Caco-2 (cell line): ENCODE data around the gene LIPC. TPM values are rescaled to one million over a fixed set of nuclear protein-coding genes. Genes with fewer than 3 reads are reported as not detected.

Experiments used
- BruUV-seq: library from RNA; stranded (reverse); fragments of 400-500 nt; replicated peaks from 2 replicates; lab custom pipeline; 2021; lab: Mats Ljungman, UMichigan
- CTCF ChIA-PET: fragments of 300-600 bp; sonication (Branson Sonifier 250); formaldehyde crosslinking; loops from one replicate; lab custom pipeline; 2022; ENCODE audit warnings: antibody characterized with exemption; lab: Charles Lee
- POLR2A ChIA-PET: fragments of 300-600 bp; sonication (Branson Sonifier 250); formaldehyde crosslinking; loops from one replicate; lab custom pipeline; 2022; ENCODE audit warnings: antibody characterized with exemption; lab: Charles Lee
- DNase-seq, 2 experiments: peaks; one replicate each; pipeline versions ENCODE4 v3.0.0 to v3.0.0-alpha.2; 2020 to 2022
- H3K27me3 ChIP-seq: replicated peaks from 2 replicates; pipeline ENCODE4 v1.6.0; 2011; ENCODE audit warnings: low read length; ENCODE audit not compliant: control insufficient read depth, insufficient read depth
- H3K36me3 ChIP-seq: 2 replicates; pipeline ENCODE4 v1.5.1; 2011; ENCODE audit warnings: low read length; ENCODE audit not compliant: control insufficient read depth, insufficient read depth
- H3K4me1 ChIP-seq: fragments of 250-450 bp; sonication (Bioruptor Pico); 2 replicates; pipeline ENCODE4 v1.5.1; 2020; ENCODE audit warnings: mild to moderate bottlenecking
- H3K4me3 ChIP-seq: 2 replicates; pipeline ENCODE4 v1.5.1; 2011; ENCODE audit warnings: low read depth, mild to moderate bottlenecking, control low read depth, low read length
- H3K9me3 ChIP-seq: fragments of 250-450 bp; sonication (Bioruptor Pico); 2 replicates; pipeline ENCODE4 v1.5.1; 2020; ENCODE audit warnings: mild to moderate bottlenecking, moderate library complexity
- H3K27ac Mint-ChIP-seq: one replicate; pipeline ENCODE4 v1.8.0; 2022; ENCODE audit warnings: mixed read lengths; ENCODE audit not compliant: unreplicated experiment
- H3K27me3 Mint-ChIP-seq: one replicate; pipeline ENCODE4 v1.8.0; 2022; ENCODE audit warnings: mixed read lengths; ENCODE audit not compliant: insufficient read depth, unreplicated experiment
- H3K36me3 Mint-ChIP-seq: one replicate; pipeline ENCODE4 v1.8.0; 2022; ENCODE audit warnings: mild to moderate bottlenecking, mixed read lengths; ENCODE audit not compliant: insufficient read depth, unreplicated experiment
- H3K4me1 Mint-ChIP-seq: one replicate; pipeline ENCODE4 v1.8.0; 2022; ENCODE audit warnings: low read depth, mixed read lengths; ENCODE audit not compliant: unreplicated experiment
- H3K4me3 Mint-ChIP-seq: one replicate; pipeline ENCODE4 v1.8.0; 2022; ENCODE audit warnings: mild to moderate bottlenecking, moderate library complexity, mixed read lengths; ENCODE audit not compliant: unreplicated experiment
- H3K9me3 Mint-ChIP-seq: one replicate; pipeline ENCODE4 v1.8.0; 2022; ENCODE audit warnings: mixed read lengths; ENCODE audit not compliant: unreplicated experiment
- CTCF ChIP-seq, 2 experiments: fragments of 200-600 bp in 1 of 2; IDR thresholded peaks; 1 replicate in 1 of 2; 2 replicates in 1 of 2; pipeline versions ENCODE4 v1.5.1 to v1.8.0; 2011 to 2022; ENCODE audit warnings: antibody characterized with exemption in 1 of 2, control low read depth in 1 of 2, inconsistent platforms in 1 of 2, low read depth in 1 of 2, low read length in 1 of 2, mild to moderate bottlenecking in 1 of 2, moderate library complexity in 1 of 2; ENCODE audit not compliant: insufficient read depth in 1 of 2, severe bottlenecking in 1 of 2, unreplicated experiment in 1 of 2
- intact Hi-C: fragments of 100-400 bp; cut with micrococcal nuclease; formaldehyde crosslinking; loops from one replicate; pipeline ENCODE4 v1.10.0; 2022; ENCODE audit not compliant: unreplicated experiment
- total RNA-seq: library from RNA; stranded (reverse); gene quantifications from 2 replicates; pipeline ENCODE4 v1.2.3, GENCODE V29; 2022

The LIPC gene
- total RNA-seq, 1 experiment from 2014 or later: 17.6 TPM

- ChIA-PET CTCF (no interaction called here), POLR2A (no interaction called here)
- H3K36me3 ChIP-seq: no peaks in the 10 kb centered on the region
- peaks cover 10% of the 10 kb centered on the region; the same call in 1 of the 2 replicates for H3K9me3 ChIP-seq
- intact Hi-C loops: no loop called here
- no peak overlapping the region for H3K4me3 ChIP-seq
- H3K4me1 Mint-ChIP-seq: peaks cover 15% of the 10 kb centered on the region
- TF ChIP-seq CTCF (IDR thresholded peaks at IDR 0.05; ENCODE audit: insufficient read depth in 1 of 2, low read depth in 1 of 2, low read length in 1 of 2, severe bottlenecking in 1 of 2, unreplicated experiment in 1 of 2): no peak
- no peaks in the 10 kb centered on the region for H3K36me3 Mint-ChIP-seq
- no peak for DNase-seq
- no peak overlapping the region for H3K27ac Mint-ChIP-seq
- BruUV-seq: no TSS peak
- H3K27me3 ChIP-seq: no peaks in the 10 kb centered on the region
- H3K27me3 Mint-ChIP-seq: no peaks in the 10 kb centered on the region
- H3K9me3 Mint-ChIP-seq: no peaks in the 10 kb centered on the region
- no peak overlapping the region for H3K4me3 Mint-ChIP-seq
- H3K4me1 ChIP-seq: no peaks in the 10 kb centered on the region
Measured at GRCh38 chr15:58490888-58491473, 59.2 kb downstream of the LIPC start.

GRCh38 chr15:58491499-58492202 is 59.9 kb downstream of the LIPC start:
- ChIA-PET POLR2A (no interaction called here), CTCF (no interaction called here)
- H3K4me1 ChIP-seq: no peaks in the 10 kb centered on the region
- no TSS peak for BruUV-seq
- Mint-ChIP-seq H3K4me1 (peaks cover 8% of the 10 kb centered on the region), H3K27ac (no peak overlapping the region), H3K4me3 (no peak overlapping the region), H3K9me3 (no peaks in the 10 kb centered on the region), H3K36me3 (no peaks in the 10 kb centered on the region), H3K27me3 (no peaks in the 10 kb centered on the region)
- no peak overlapping the region for H3K4me3 ChIP-seq
- peaks cover 10% of the 10 kb centered on the region; the same call in 1 of the 2 replicates for H3K9me3 ChIP-seq
- no peak for TF ChIP-seq CTCF (IDR thresholded peaks at IDR 0.05; ENCODE audit: insufficient read depth in 1 of 2, low read depth in 1 of 2, low read length in 1 of 2, severe bottlenecking in 1 of 2, unreplicated experiment in 1 of 2)
- no peaks in the 10 kb centered on the region for H3K27me3 ChIP-seq
- no peak for DNase-seq
- H3K36me3 ChIP-seq: no peaks in the 10 kb centered on the region
- intact Hi-C loops: no loop called here

DNA sequence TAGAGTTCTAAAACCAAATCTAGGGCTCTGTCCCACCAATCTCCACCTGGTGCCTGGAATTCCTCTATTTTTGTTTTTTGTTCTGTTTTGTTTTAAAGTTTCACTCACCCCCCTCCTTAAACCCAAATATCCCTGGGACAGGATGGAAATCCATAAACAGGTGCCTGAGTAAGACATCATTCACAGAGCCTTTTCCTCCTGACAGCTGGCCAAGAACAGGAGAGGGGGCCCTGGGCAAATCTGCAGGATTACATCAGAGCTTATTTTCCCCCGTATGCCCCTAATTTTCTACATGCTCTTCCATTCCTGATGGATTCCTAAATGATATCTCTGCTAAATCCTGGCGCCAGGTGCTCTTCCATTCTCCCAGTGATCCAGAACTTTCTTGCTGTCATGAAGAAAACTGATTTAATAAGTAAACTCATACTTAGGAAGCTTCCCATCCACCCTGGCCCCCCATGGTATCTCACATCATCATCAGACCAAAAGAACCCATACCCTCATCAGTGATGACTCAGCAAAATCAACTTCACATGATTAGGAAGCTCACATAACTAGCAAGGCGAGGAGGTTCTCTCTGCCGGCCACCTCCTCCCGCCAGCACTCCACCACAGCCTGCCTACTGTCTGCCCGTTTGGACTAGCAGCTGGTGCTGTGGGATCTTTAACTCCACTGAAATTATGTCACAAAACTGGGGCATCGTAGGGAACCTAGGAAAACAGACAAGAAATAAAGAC is 61.0 kb downstream of the LIPC start:
- no peak overlapping the region for H3K4me3 Mint-ChIP-seq
- POLR2A ChIA-PET: no interaction called here
- no peaks in the 10 kb centered on the region for H3K36me3 Mint-ChIP-seq
- Histone ChIP-seq H3K36me3 (no peaks in the 10 kb centered on the region), H3K4me3 (no peak overlapping the region), H3K27me3 (no peaks in the 10 kb centered on the region), H3K4me1 (no peaks in the 10 kb centered on the region), H3K9me3 (peaks cover 10% of the 10 kb centered on the region; the same call in 1 of the 2 replicates)
- H3K4me1 Mint-ChIP-seq: peaks cover 7% of the 10 kb centered on the region
- CTCF ChIA-PET: no interaction called here
- no peak for DNase-seq
- intact Hi-C loops: no loop called here
- H3K9me3 Mint-ChIP-seq: no peaks in the 10 kb centered on the region
- no peak overlapping the region for H3K27ac Mint-ChIP-seq
- TF ChIP-seq CTCF (IDR thresholded peaks at IDR 0.05; ENCODE audit: insufficient read depth in 1 of 2, low read depth in 1 of 2, low read length in 1 of 2, severe bottlenecking in 1 of 2, unreplicated experiment in 1 of 2): no peak
- H3K27me3 Mint-ChIP-seq: no peaks in the 10 kb centered on the region
- no TSS peak for BruUV-seq
